HepG2 (cell line): ENCODE data around the gene CDC26. TPM values are rescaled to one million over a fixed set of nuclear protein-coding genes. Genes with fewer than 3 reads are reported as not detected.
A peak's percentile ranks its signal among the peaks of the same experiment; 100 is the strongest.

Source experiments
- ATAC-seq: fragments of 200-7000 bp; cut with Tn5 transposase; 3 replicates; pipeline ENCODE4 v1.9.1; 2020; ENCODE audit warnings: mild to moderate bottlenecking, moderate library complexity
- BruUV-seq: library from RNA; stranded (reverse); fragments of 400-500 nt; replicated peaks from 2 replicates; lab custom pipeline; 2021; lab: Mats Ljungman, UMichigan
- CTCF ChIA-PET: fragments of 300-600 bp; formaldehyde crosslinking; extraction: SDS; loops from one replicate; lab custom pipeline; 2021; ENCODE audit warnings: low total read pairs, inconsistent platforms, low intra/inter-chr PET ratio; lab: Yijun Ruan, JAX
- POLR2A ChIA-PET: fragments of 350-600 bp; sonication (Branson Sonifier 250); formaldehyde crosslinking; loops from one replicate; lab custom pipeline; 2020; ENCODE audit warnings: antibody characterized with exemption, inconsistent platforms; lab: Yijun Ruan, JAX
- DNase-seq: peaks from one replicate; pipeline ENCODE4 v3.0.0-alpha.2; 2015; ENCODE audit warnings: low spot score
- FAIRE-seq: peaks from 3 replicates; lab custom pipeline; 2011; peaks lifted over from hg19 to GRCh38; lab: Jason Lieb, UNC
- H2AFZ ChIP-seq: one replicate; pipeline ENCODE4 v1.6.1; 2011; ENCODE audit warnings: low read length, inconsistent platforms
- H3K27ac ChIP-seq: fragments of 300-600 bp; 3 replicates; pipeline ENCODE4 v1.8.0; 2011; ENCODE audit warnings: mixed run types, mild to moderate bottlenecking, mixed read lengths, low read length, inconsistent platforms; ENCODE audit not compliant: insufficient read depth; ENCODE audit errors: extremely low read length
- H3K27me3 ChIP-seq, 2 experiments: fragments of 200-600 bp in 1 of 2; 2 replicates in 1 of 2; 3 replicates in 1 of 2; pipeline versions ENCODE4 v1.6.0 to v1.8.0; 2011; ENCODE audit warnings: low read length in 2 of 2, mild to moderate bottlenecking in 2 of 2, moderate library complexity in 2 of 2, inconsistent platforms in 1 of 2; ENCODE audit not compliant: insufficient read depth in 2 of 2, control insufficient read depth in 1 of 2
- H3K36me3 ChIP-seq, 2 experiments: fragments of 200-600 bp in 1 of 2; replicated peaks in 1 of 2; 2 replicates in 1 of 2; 3 replicates in 1 of 2; pipeline versions ENCODE4 v1.5.1 to v1.8.0; 2011; ENCODE audit warnings: low read length in 2 of 2, inconsistent platforms in 1 of 2; ENCODE audit not compliant: insufficient read depth in 2 of 2, control insufficient read depth in 1 of 2
- H3K4me1 ChIP-seq: 2 replicates; pipeline ENCODE4 v1.5.1; 2012; ENCODE audit warnings: low read length, inconsistent platforms; ENCODE audit not compliant: insufficient read depth
- H3K4me2 ChIP-seq: 2 replicates; pipeline ENCODE4 v1.6.0; 2011; ENCODE audit warnings: low read depth, low read length, inconsistent platforms
- H3K4me3 ChIP-seq, 3 experiments: fragments of 200-600 bp in 1 of 3; sonication (generic), shearing (Covaris generic) in 1 of 3; replicated peaks in 1 of 3; 2 replicates each; pipeline ENCODE4 v1.5.1; 2011 to 2016; ENCODE audit warnings: low read length in 3 of 3, inconsistent platforms in 2 of 3, low read depth in 2 of 3, mild to moderate bottlenecking in 2 of 3, control low read depth in 1 of 3, mixed read lengths in 1 of 3; ENCODE audit not compliant: insufficient read depth in 1 of 3
- H3K79me2 ChIP-seq: one replicate; pipeline ENCODE4 v1.6.1; 2011; ENCODE audit warnings: low read length, inconsistent platforms; ENCODE audit not compliant: insufficient read depth
- H3K9ac ChIP-seq: 2 replicates; pipeline ENCODE4 v1.6.0; 2011; ENCODE audit warnings: mild to moderate bottlenecking, low read depth, low read length, inconsistent platforms; ENCODE audit not compliant: insufficient read depth
- H3K9me3 ChIP-seq: 2 replicates; pipeline ENCODE4 v1.5.1; 2012; ENCODE audit warnings: mild to moderate bottlenecking, low read length
- H4K20me1 ChIP-seq: 2 replicates; pipeline ENCODE4 v1.6.0; 2011; ENCODE audit warnings: inconsistent platforms, mild to moderate bottlenecking, low read length, moderate library complexity; ENCODE audit not compliant: insufficient read depth
- ATF7 ChIP-seq, 2 experiments: fragments of 450-650 bp in 1 of 2; sonication (generic) in 1 of 2; formaldehyde crosslinking in 1 of 2; IDR thresholded peaks; 2 replicates each; pipeline versions ENCODE4 v1.4.0 to v1.6.1; 2016 to 2020; ENCODE audit warnings: antibody characterized with exemption in 1 of 2, mild to moderate bottlenecking in 1 of 2, missing genetic modification reagents in 1 of 2
- CREB1 ChIP-seq, 2 experiments: fragments of 450-650 bp in 1 of 2; IDR thresholded peaks; 2 replicates each; pipeline ENCODE4 v1.6.1; 2016 to 2017; ENCODE audit warnings: control low read depth in 1 of 2, mild to moderate bottlenecking in 1 of 2, missing compliant biosample characterization in 1 of 2, missing genetic modification characterization in 1 of 2
- POLR2AphosphoS5 ChIP-seq: IDR thresholded peaks from 2 replicates; pipeline ENCODE4 v1.6.1; 2012; ENCODE audit warnings: low read depth, low read length
- SSRP1 ChIP-seq: IDR thresholded peaks from 2 replicates; pipeline ENCODE4 v1.6.1; 2016; ENCODE audit warnings: control low read depth
- WGBS: methylation state at CpG from one replicate; pipeline ENCODE4 v1.1.6; 2017; ENCODE audit warnings: low lambda C conversion rate; 5-methylcytosine and 5-hydroxymethylcytosine counted together
- in situ Hi-C: cut with HindIII; loops from 2 replicates; pipeline ENCODE4 v1.10.0; 2017; ENCODE audit warnings: low pct_unique_long_range_greater_than_20kb; ENCODE audit not compliant: extremely low pct_ligation_motif_present
- intact Hi-C: fragments of 100-400 bp; cut with micrococcal nuclease; formaldehyde crosslinking; loops from one replicate; pipeline ENCODE4 v1.10.0; 2022; ENCODE audit not compliant: unreplicated experiment
- polyA plus RNA-seq, 8 experiments: library from polyadenylated mRNA; depleted of rRNA in 3 of 8; stranded (reverse) in 7 of 8; unstranded in 1 of 8; fragments of >200 nt; fragmentation: Illumina TruSeq in 4 of 8; extraction: Trizol in 4 of 8; gene quantifications; 2 replicates each; pipeline versions ENCODE4 v1.2.1 to v1.2.3, GENCODE V29; 2011 to 2016; ENCODE audit warnings: low read depth in 4 of 8, missing spikeins in 1 of 8, mixed read lengths in 1 of 8; ENCODE audit not compliant: insufficient read depth in 1 of 8
- total RNA-seq, 5 experiments: library from RNA; depleted of rRNA; stranded (reverse); fragments of >200 nt; fragmentation: Illumina TruSeq; extraction: Trizol; gene quantifications; 2 replicates each; pipeline ENCODE4 v1.2.3, GENCODE V29; 2016; ENCODE audit warnings: low read depth in 1 of 5

The CDC26 gene
- total and polyA plus RNA-seq, 2 of the 13 experiments (the other 11 are each of a cell fraction or from before 2014, with no cell fraction given), result 26.6 to 57.9 TPM

DNA sequence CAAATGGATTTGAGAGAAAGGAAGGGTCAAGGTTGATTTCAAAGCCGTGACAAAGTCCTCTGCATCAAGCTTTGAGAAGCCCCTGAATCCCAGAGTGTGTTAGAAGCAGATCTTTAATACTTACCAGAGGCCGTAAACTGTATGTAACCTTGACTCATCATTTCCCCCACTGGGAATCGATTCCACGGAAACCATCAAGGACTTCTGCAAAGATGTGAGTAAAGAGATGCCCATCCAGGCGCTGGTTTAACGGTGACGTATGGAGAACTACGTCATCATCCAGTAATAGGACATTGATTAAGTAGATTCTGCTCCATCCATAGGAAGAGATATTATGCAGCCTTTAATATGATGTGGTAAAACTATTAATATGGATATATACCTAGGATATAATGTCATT, 26.2 kb upstream of the CDC26 start:
- WGBS, result 80% methylated on average over 8 of the region's 8 CpGs
- Histone ChIP-seq H3K9ac (no peak overlapping the region), H3K4me3 (no peak overlapping the region), H3K27me3 (no peaks in the 10 kb centered on the region; a peak in 1 of 5 replicates)
- no peak for TF ChIP-seq POLR2AphosphoS5
- 0 out of 2 replicates have a peak, but pooled peaks have one; percentile 15 for TF ChIP-seq CREB1 (IDR thresholded peaks at IDR 0.05)
- no peak for TF ChIP-seq CREB1 (CRISPR knock-in tag; IDR thresholded peaks at IDR 0.05)
- TF ChIP-seq, all 625 proteins: peak for 1
- Histone ChIP-seq H2AFZ (no peak overlapping the region), H3K27ac (no peak overlapping the region), H3K36me3 (no peaks in the 10 kb centered on the region), H3K4me1 (peaks cover 31% of the 10 kb centered on the region), H3K9me3 (no peaks in the 10 kb centered on the region), H4K20me1 (no peaks in the 10 kb centered on the region), H3K79me2 (no peaks in the 10 kb centered on the region), H3K4me2 (no peak overlapping the region)
- ChIA-PET POLR2A (no interaction called here), CTCF (no interaction called here)
- in situ Hi-C loops, result no loop called here
- ATAC-seq, result no peak
- no TSS peak for BruUV-seq
- DNase-seq, result no peak
- intact Hi-C loops, result no loop called here
- no peak for FAIRE-seq

DNA sequence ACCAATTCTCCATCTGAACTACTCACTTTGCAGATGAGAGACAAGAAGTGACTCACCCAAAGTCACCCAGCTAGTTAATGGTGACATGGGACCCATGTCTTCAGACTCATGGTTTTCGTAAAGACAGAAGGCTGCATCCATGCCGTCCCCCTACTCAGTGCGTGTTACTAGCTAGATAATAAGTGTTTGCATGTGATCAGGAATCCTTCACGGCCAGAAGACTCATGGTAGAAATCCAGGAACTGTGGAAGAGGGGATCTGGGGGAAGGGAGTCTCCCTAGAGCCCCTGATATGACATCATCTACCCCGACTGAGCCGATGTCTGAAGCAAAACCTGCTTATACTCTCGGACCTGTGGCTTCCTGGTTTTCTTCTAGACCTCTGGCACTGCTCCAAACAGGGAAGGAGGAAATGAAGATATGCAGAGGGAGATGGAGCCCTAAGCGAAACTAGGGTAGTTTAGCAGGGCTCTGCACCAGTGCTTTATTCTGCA, 24.5 kb upstream of the CDC26 start:
- no peaks in the 10 kb centered on the region for H3K79me2 ChIP-seq
- FAIRE-seq, result no peak
- H3K36me3 ChIP-seq, result no peaks in the 10 kb centered on the region
- H3K9me3 ChIP-seq, result no peaks in the 10 kb centered on the region
- ATAC-seq, result no peak
- BruUV-seq, result no TSS peak
- no peaks in the 10 kb centered on the region for H4K20me1 ChIP-seq
- 58% methylated on average over 8 of the region's 8 CpGs for WGBS
- CTCF ChIA-PET, result no interaction called here
- H3K27me3 ChIP-seq, result no peaks in the 10 kb centered on the region; a peak in 1 of 5 replicates
- no peak overlapping the region for H2AFZ ChIP-seq
- no peak overlapping the region for H3K9ac ChIP-seq
- POLR2A ChIA-PET, result no interaction called here
- H3K4me3 ChIP-seq, result no peak overlapping the region
- intact Hi-C loops, result no loop called here
- no peak for DNase-seq
- no peak overlapping the region for H3K27ac ChIP-seq
- TF ChIP-seq ATF7 (IDR thresholded peaks at IDR 0.05) (0 out of 2 replicates have a peak, but pooled peaks have one; percentile 20), ATF7 (CRISPR knock-in tag; IDR thresholded peaks at IDR 0.05) (no peak), SSRP1 (CRISPR knock-in tag) (no peak)
- TF ChIP-seq, all 625 proteins: peak for 1
- Histone ChIP-seq H3K4me1 (peaks cover 31% of the 10 kb centered on the region), H3K4me2 (no peak overlapping the region)
- in situ Hi-C loops, result no loop called here
